Suprapubic skin (tissue), 4 donors: ENCODE measurements around the gene CUEDC2.

Source experiments
- EP300 ChIP-seq: sonication (generic); formaldehyde crosslinking; IDR thresholded peaks from one replicate; pipeline ENCODE4 v1.6.1; 2017; ENCODE audit warnings: antibody characterized with exemption
- POLR2AphosphoS5 ChIP-seq, 3 donors: sonication (generic); formaldehyde crosslinking; IDR thresholded peaks; one replicate each; pipeline ENCODE4 v1.6.1; 2017; ENCODE audit warnings: antibody characterized with exemption in 3 of 3
- TF ChIP-seq, protein P1 (sequence below), 2 donors: fragments of 200-600 bp in 1 of 2; fragments of 450-650 bp in 1 of 2; sonication (generic) in 1 of 2; IDR thresholded peaks; one replicate each; pipeline ENCODE4 v1.5.1; 2016 to 2019; ENCODE audit warnings: antibody characterized with exemption in 2 of 2, mild to moderate bottlenecking in 1 of 2, moderate library complexity in 1 of 2

DNA sequence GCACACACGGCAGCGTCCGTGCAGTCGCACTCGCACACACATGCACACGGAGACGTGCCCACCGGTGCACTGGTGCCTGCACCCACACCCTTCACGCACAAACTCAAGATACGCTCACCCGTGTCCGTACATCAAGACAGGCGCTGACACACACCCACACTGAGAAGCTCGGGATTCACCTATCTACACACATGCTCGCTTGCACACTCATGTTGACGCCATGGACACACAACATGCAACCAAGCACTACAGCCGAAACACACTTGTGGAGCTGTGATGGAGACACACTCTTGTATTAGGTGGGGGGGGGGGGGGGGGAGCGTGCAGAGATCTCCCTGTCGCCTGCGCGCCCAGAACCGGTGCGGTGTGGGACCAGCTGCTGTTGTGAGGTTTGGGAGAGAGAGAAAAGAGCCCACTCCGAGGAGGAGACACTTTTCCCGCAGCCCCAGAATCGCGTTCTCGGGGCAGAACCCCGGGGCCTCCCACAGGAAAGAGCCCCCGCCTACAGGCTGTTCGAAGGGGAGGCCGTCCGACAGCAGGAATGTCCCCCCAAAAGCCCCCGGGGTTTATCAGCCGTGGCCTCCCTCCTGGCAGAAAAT, 37.5 kb downstream of the CUEDC2 start:
- TF ChIP-seq EP300 (no peak), POLR2AphosphoS5 (IDR thresholded peaks at IDR 0.05) (no peak)
- TF ChIP-seq, protein P1, sequence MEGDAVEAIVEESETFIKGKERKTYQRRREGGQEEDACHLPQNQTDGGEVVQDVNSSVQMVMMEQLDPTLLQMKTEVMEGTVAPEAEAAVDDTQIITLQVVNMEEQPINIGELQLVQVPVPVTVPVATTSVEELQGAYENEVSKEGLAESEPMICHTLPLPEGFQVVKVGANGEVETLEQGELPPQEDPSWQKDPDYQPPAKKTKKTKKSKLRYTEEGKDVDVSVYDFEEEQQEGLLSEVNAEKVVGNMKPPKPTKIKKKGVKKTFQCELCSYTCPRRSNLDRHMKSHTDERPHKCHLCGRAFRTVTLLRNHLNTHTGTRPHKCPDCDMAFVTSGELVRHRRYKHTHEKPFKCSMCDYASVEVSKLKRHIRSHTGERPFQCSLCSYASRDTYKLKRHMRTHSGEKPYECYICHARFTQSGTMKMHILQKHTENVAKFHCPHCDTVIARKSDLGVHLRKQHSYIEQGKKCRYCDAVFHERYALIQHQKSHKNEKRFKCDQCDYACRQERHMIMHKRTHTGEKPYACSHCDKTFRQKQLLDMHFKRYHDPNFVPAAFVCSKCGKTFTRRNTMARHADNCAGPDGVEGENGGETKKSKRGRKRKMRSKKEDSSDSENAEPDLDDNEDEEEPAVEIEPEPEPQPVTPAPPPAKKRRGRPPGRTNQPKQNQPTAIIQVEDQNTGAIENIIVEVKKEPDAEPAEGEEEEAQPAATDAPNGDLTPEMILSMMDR (IDR thresholded peaks at IDR 0.05), result no peak
